NB4 (cell line): ENCODE results near the gene KATNA1.

Source experiments
- DNase-seq: peaks from one replicate; pipeline ENCODE4 v3.0.0; 2010; ENCODE audit warnings: low read depth
- H3K4me3 ChIP-seq: one replicate; pipeline ENCODE4 v1.5.1; 2011; ENCODE audit warnings: mild to moderate bottlenecking, low read depth, low read length, moderate library complexity
- CTCF ChIP-seq: IDR thresholded peaks from one replicate; pipeline ENCODE4 v1.5.1; 2012; ENCODE audit warnings: low read depth, low read length
- MAX ChIP-seq: IDR thresholded peaks from 2 replicates; pipeline ENCODE4 v1.6.1; 2011; ENCODE audit warnings: low read depth, low read length

The KATNA1 gene

GRCh38 chr6:149545258-149545753, 103.2 kb downstream of the KATNA1 start:
- DNase-seq, result peak; percentile 74
- TF ChIP-seq MAX (no peak), CTCF (peak; percentile 3)
- peak overlapping the region; percentile 79 for H3K4me3 ChIP-seq
